Epithelial cell of esophagus (primary cell): Measurements from ENCODE around the gene PIGU.

Experiments used
- DNase-seq: peaks from one replicate; pipeline ENCODE4 v3.0.0; 2010; ENCODE audit warnings: low read depth
- H3K4me3 ChIP-seq: 2 replicates; pipeline ENCODE4 v1.5.1; 2011; ENCODE audit warnings: mild to moderate bottlenecking, low read length, control low read depth
- CTCF ChIP-seq: IDR thresholded peaks from 2 replicates; pipeline ENCODE4 v1.5.1; 2011; ENCODE audit warnings: low read depth, mild to moderate bottlenecking, low read length, control low read depth, inconsistent platforms; ENCODE audit not compliant: insufficient read depth; ENCODE audit errors: missing control alignments

The PIGU gene

GRCh38 chr20:34560614-34561013 is 116.3 kb downstream of the PIGU start:
- DNase-seq, result no peak
- H3K4me3 ChIP-seq, result no peak overlapping the region
- TF ChIP-seq CTCF, result no peak

DNA sequence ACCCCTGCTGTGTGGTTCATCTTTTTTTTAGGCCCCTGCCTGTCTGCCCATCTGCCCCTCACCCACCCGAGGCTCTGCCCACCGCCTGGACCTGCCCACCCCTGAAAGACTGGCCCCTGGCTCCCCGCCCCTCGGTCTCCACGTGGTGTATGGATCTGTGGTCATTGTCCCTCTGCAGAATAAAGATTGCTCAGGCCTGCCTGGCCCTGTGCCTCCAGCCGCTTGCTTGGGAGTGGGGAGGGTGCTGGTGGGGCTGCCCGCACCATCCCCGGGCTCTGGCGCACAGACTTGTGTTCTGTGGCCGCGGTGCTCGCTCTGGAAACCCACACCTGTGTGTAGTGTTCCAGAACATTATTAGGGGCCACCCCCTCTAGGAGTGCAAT is 116.8 kb downstream of the PIGU start:
- no peak for DNase-seq
- H3K4me3 ChIP-seq, result no peak overlapping the region
- no peak for TF ChIP-seq CTCF

DNA sequence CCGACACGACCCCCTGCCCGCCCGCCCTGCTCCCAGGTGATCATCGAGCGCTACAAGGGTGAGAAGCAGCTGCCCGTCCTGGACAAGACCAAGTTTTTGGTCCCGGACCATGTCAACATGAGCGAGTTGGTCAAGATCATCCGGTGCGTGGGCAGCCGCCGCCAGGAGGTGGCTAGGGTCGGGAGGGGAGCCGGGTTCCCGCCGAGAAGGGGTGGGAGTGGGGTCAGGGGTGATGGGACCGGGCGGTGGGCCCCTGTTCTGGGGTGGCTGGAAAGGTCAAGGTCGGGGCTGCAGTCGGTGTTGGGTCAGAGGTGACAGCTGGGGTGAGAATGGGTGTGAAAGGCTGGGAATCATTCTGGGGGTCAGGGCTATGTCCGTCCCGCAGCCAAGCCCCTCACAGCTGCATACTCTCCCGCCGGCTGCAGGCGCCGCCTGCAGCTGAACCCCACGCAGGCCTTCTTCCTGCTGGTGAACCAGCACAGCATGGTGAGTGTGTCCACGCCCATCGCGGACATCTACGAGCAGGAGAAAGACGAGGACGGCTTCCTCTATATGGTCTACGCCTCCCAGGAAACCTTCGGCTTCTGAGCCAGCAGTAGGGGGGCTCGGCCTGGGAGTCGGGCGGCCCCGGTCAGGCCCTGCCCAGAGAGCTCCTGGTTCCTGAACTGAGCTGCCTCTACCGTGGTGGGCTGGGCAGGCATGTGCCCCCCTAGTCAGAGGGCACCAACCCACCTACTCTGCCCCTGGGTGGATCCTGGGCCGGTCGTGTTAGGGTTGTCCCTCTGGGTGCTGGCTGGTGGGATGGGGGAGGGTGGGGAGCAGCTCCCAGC is 117.4 kb downstream of the PIGU start:
- no peak for DNase-seq
- H3K4me3 ChIP-seq, result peak overlapping the region; percentile 72
- no peak for TF ChIP-seq CTCF

- H3K4me3 ChIP-seq, result peak within 1 kb of the TSS; percentile 72
- peak; percentile 95 for DNase-seq
- TF ChIP-seq CTCF, result no peak
Observed at GRCh38 chr20:34558320-34559218, 118.3 kb downstream of the PIGU start, which contains the start of gene MAP1LC3A. Gene MAP1LC3A, plus strand, starts transcription at chr20:34558718. Its CDS starts 151 bp downstream, at chr20:34558869.

- H3K4me3 ChIP-seq, result peak overlapping the region; percentile 72
- no peak for DNase-seq
- no peak for TF ChIP-seq CTCF
Observed at GRCh38 chr20:34557936-34558319, 119.0 kb downstream of the PIGU start.

- no peak for TF ChIP-seq CTCF
- DNase-seq, result no peak
- H3K4me3 ChIP-seq, result no peak overlapping the region
Observed at GRCh38 chr20:34553366-34553867, 123.5 kb downstream of the PIGU start.
